Measurements from ENCODE around the gene CLIC3.

CLIC3 gene

DNA sequence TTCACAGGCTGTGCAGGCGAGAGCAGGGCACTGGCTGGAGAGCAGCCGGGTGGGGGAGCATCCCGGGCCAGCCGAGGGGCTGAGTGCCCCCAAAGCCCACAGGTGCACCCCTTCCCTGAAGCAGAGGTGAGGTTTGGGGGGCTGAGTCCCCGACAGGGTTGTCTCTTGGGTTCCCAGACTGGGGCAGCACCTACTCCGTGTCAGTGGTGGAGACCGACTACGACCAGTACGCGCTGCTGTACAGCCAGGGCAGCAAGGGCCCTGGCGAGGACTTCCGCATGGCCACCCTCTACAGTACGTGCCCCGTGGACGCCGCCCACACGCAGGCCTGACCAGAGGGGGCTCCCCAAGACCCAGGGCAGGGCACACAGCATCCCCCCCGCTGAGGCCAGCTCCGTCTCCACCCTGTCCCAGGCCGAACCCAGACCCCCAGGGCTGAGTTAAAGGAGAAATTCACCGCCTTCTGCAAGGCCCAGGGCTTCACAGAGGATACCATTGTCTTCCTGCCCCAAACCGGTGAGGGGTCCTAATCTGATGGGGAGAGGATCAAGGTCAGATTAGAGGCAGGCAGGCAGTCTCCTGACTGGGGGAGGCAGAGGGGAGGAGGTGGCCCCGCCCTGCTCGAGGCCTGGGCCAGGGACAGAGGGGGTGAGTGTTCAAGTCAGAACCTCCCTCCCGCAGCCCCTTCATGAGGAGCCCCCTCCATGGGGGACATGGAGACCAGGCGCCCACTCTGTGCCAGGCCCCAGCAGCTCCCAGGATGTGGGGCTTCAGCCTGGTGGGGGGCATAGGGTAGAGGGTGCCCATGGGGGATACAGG lies 16.4 kb downstream of the CLIC3 start:
- no peak for DNase-seq

DNA sequence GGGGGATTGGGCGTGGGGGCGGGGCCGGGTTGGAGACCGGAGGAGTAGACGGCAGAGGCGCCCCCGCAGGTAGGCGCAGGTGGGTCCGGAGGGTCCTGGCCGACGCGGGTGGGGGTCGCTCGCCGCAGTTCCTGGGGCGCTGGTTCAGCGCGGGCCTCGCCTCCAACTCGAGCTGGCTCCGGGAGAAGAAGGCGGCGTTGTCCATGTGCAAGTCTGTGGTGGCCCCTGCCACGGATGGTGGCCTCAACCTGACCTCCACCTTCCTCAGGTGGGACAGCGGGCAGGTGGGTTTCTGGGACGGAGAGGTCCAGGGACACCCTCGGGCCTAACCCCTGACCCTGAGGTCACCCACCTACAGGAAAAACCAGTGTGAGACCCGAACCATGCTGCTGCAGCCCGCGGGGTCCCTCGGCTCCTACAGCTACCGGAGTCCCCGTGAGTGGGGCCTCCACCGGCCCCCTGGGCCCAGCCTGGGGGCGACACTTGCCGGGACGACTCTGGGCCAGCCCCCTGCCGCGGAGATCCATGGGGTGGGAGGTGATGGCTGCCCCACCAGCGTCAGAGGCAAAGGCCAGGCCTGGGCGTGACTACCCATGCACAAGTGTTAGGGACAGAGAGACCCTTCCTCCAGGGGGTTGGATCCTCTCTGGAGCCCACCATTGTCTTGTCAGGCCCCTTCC lies 17.4 kb downstream of the CLIC3 start:
- no peak for DNase-seq

DNA sequence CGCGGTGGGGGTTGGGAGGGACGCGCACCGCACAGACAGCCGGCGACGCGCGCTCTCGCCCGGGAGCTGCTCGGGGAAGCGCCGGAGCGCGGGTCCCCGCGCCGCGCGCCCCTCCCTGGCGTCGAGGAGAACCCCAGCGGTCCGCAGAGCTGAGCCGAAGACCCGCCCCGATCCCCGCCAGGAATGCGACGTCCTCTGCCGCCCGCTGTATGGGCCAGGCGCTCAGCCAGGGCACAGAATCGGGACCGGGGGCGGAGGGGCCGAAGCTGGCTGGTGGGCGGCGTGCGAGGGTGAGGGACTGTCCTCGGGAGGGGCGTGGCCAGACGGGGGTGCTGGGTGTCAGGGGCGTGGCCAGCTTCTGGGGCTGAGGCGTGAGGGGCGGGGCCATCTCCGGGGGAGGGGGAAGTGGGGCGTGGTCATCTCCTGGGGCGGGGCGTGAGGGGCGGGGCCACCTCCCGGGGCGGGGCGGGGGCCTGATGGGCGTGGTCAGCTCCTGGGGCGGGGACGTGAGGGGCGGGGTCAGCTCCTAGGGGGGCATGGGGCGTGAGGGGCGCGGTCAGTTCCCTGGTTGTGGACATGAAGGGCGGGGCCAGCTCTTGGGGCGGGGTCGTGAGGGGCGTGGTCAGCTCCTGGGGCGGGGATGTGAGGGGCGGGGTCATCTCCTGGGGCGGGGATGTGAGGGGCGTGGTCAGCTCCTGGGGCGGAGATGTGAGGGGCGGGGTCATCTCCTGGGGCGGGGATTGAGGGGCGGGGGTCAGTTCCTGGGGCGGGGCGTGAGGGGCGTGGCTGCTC lies 18.1 kb downstream of the CLIC3 start:
- peak; percentile 86 for DNase-seq

DNA sequence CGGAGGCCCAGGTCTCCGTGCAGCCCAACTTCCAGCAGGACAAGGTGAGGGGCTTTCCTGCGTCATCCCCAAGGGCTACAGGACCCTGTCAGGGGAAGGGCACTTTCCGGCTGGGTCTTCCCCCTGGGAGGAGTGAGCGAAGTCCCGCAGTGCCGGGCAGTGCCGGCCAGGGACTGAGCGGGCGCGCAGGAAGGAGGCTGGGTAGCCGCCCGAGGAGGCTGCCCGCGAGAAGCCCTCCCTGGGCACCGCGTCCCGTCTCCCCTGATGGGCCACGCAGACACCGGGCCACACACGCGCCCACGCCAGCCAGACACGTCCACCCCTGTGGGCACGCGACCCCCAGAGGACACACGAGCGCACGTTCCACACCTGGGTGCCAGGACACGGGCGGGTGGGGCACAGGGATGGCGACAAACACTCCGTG lies 18.7 kb downstream of the CLIC3 start:
- DNase-seq, result no peak

DNA sequence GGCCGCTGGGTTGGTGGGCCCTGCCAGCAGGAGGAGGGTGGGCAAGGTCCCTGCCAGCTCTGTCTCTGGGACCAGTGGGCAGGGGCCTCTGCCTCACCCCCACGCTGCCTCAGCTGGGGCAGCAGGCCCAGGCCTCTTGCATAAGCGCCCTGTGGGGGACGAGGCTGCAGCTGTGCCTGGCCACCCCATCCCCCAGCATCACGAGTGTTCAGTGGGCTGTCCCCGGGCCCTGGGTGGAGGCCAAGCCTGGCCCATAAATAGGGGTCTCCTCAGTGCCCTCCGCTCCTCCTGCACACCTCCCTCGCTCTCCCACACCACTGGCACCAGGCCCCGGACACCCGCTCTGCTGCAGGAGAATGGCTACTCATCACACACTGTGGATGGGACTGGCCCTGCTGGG lies 19.1 kb downstream of the CLIC3 start, which contains the start of gene PTGDS:
Gene PTGDS, plus strand, starts transcription at position 282 of the 400 bp plus-strand sequence. Its CDS starts 75 bp downstream, at position 357.
- no peak for DNase-seq

DNA sequence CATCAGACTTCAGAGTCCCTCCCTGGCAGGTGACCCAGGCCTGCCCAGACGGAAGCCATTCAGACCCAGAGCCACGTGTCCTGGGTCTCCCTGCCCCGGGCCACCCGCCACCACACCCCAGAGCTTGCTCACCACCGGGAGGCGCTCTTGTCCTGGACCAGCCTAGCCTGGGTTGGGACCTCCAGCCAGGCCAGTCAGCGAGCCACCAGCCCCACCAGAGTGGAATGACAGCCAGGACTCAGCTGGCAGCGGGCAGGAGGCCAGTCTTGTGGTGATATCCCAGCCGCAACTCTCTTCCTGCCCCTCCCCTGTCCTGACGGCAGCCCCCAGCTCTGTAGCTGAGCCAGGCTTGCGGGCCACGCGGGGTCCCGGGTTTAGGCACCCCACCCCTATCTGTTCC lies 20.7 kb downstream of the CLIC3 start:
- peak; percentile 98 for DNase-seq

DNA sequence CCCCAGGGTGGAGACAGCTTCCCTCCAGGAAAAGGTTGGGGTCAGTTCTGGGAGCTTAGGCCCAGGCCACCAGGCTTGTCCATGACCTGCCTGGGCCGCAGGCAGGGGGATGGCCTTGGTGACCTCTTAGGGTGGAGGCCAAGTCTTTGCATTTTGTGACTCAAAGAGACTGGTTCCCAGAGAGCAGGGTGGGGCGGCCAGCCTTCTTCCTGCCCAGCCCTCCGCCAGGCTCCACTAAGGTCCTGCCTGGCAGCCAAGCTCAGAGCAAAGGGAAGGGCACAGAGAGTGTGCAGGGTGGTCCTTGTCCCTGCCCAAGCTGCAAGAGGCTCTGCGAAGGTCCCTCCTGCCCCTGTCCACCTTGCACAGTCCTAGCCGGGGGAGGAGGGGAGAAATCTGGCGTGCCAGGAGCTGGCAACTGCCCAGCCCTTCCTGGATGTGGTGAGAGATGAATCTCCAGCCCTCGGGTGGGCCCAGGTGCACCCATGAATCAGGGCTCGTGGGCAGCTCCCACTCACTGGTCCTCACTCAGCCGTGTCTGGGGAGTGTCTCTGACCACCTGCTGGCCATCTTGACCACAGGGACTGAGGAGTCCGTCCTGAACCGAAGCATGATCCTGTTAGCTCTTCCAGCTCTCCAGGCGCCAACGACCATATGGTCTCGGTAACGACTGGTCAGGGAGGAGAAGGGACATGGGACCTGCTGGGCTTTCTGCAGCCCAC lies 21.4 kb downstream of the CLIC3 start:
- peak; percentile 64 for DNase-seq

DNA sequence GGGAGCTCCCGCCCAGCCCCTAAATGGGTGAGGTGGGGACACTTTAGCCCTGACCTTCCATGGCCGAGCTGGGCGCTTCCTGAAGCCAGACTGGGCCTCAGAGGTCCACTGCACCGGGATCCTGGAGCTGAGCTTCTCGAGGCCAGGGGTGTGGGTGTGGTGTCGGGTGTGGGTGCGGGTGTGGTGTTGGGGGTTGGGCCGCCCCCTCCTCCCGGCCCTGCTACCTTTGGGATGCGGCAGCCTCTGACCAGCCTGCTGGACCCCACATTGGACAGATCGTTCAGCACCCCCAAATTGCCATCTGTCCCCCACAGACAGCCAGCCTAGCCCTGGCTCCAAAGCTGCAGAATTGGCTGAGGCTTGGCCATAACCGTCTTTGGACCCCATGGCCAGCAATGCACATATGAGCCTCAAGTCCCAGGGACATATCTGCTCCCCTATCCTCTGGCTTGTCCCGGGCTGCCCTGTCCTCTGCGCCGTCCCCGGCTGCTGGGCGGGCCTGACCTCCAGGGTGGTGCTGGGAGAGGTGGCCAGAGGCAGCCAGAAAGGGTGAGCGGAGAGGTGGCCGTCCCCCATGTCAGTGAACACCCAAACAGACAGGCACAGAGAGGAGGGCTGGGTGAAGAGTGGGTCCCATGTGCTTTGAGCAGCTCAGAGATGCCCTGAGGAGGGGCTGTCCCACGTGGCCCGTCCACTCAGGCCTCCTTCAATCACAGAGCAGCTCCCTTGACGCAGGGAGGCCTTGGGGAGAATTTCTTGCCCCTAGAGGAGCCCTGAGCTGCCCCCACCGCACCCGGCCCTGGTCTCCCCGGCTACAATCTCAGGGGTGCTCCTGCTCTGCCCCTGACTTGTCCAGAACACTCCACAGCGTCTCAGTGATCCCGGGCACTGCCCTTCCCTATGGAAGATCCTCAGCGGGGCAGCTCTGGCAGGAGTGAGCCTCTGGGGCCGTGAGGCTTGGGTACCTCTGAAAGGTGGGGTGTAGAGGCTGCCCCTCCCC lies 22.4 kb downstream of the CLIC3 start:
- no peak for DNase-seq

DNA sequence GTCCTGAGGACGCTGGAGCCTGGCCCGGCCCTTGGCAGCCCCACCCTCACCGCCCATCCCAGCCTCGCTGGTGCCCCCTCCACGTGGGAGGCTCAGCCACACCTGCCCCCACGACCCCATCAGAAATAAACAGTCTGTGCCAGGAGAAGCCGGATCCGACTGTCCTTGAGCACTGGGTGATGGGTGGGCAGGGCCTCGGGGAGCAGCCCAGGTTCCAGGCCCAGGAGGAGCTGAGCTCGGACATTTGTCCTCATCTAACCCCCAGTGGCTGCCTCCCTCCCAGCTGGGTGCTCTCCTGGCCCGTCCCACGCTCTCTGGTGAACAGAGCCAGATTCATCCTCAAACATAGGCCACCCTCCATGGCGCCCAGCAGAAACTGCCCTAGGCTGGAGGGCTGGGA lies 23.6 kb downstream of the CLIC3 start:
- no peak for DNase-seq

DNA sequence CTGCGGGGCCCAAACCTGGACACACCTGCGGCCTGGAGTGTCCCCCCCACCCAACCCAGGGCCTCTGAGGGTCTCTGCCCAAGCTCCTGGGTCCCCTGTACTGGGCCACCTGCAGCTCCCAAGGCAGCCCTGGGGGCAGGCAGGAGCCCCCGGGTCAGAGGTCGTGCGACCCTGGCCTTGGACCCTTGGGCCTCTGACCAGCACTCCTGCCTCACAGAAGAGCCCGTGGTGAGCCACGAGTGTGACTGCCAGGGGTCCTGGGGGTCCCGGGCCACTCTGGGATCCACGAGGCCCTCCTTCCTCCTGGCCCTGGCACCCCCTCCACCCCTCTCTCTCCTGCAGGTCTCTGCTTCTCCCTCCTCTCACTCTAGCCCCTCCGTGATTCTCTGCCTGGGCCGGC lies 24.0 kb downstream of the CLIC3 start:
- no peak for DNase-seq

DNA sequence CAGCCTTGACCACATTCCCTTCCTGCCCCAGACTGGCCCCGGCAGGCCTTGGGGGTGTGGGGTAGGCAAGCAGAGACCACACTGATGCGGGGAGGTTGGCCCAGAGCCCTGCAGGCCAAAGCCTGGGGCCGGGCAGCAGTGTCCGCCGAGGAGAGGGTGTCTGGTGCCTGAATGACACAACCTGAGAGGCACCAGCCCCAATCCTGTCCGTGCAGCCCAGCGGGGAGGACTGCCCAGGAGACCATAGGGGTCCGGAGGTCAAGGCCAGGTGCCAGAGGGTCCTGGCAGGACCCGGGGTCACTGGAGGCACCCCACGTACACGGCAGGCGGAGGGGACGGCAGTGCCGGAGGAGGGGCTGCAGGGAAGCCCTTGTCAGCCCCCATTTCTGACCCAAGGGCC lies 24.6 kb downstream of the CLIC3 start:
- no peak for DNase-seq

DNA sequence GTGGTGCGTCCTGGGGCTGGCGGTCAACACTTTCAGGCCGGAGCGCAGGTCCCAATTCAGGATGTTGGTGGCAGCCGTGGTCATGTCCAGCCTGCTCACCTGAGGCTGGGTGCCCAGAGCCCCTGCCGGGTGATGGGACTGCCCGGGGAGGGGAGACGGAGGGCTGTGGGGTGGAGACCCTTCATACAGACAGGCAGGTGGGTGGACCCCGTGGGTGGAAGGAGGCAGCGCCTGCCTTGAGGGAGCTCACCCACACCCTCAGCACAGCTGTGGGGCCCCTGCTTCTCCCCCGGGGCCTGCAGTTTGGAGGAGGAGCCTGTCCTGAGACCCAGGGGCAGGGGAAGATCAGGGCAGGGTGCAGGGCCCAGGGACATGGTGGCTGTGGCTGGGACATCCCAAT lies 26.0 kb downstream of the CLIC3 start:
- no peak for DNase-seq

DNA sequence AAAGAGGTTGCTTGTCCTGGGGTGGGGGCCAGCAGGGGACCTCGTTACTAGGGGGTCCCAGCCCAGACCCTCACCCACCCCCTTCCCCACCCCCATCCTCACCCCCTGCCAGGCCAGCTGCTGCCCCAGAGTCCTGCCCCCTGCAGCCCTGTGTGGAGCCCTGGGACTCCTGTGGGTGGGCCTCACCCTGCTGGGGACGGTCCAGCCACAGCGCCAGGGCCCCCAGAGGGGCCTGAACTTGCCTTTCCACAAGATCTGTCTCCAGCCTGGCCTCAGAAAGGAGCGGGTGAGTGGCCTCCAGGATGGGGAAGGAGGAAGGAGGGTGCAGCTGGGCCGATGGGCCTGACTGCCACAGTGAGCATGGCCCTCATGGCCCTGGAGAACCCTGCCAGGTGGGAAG lies 26.6 kb downstream of the CLIC3 start:
- no peak for DNase-seq

DNA sequence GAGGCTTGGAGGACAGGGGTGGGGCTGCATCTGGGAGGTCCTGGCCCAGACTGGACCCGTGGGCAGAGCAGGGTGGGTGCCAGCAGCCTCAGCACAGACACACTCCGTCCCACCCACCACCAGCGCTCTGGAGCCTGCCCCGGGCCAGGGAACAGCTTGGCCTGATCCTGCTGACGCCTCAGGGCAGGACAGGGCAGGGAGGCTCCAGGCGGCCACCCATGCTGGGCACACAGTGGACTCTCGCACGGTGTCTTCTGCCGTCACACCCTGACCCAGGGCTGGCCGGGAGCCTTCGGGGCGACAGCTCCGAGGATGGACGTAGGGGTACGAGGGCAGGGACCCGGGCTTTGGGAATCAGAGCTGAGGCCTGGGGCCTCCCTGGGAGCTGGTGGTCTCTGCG lies 27.2 kb downstream of the CLIC3 start:
- DNase-seq, result no peak

DNA sequence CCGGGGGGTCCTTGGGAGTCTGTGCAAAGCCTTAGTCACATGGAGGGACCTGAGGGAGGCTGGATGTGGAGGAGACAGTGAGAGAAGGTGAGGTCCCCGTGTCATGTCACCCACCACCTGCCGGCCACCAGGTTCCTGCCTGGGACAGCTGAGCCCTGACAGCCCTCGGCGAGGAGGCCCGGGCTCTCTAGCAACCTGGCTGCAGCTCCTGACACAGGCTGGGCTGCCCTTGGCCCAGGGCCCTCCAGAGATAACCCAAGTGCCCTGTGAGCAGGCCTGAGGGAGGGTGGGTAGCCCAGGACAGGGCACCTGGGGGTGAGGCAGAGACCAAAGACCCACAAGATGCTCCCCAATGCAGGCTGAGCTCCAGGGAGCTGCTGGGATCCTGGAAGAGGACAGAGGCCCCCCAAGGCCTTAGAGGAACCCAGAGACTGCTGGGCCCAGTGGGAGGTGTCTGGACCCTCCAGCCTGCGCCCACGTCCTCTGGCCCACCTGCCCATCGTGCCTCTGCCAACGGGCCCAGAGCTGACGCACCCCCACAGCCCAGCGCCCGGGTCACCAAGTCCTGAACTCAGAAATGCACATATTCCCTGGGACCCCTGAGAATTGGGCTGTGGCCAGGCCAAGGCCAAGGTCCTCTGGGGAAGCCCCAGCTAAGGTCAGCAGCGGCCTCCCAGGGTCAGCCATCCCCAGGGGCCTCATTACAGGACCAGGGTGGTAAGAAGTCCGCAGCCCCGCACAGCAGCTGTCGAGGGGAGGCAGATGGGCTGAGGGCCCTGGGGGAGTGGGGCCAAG lies 27.8 kb downstream of the CLIC3 start:
- DNase-seq, result no peak

DNA sequence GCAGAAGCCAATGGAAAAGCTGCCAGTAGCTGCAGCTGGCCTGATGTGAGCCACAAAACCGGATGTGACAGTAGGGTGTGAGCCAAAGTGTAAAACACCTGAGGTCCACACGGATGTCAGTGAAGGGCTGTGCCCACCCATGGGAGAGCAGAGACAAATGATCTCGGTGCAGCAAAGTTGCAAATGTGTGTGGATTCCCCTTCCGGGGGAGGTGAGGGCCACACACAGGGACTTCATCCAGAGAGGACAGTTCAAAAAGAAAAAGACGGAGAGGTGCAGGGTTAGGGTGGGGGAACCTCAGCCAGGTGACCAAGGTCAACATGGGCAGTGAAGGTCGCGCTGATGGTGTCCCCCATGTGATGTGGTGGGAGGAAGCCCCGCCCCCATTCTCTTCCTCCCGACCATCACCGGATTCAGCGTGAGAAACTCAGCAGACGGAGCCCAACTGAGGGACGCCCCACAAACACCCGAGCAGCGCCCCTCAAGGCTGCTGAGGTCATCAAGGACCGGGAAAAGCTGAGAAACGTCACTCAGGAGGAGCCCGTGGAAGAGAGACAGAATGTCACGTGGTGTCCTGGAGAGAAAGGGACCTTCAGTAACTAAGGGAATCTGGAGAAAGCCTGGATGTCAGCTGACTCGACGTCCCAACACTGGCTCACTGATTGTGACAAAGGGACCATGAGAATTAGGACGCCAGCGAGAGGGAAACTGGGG lies 30.4 kb downstream of the CLIC3 start:
- DNase-seq, result no peak

DNA sequence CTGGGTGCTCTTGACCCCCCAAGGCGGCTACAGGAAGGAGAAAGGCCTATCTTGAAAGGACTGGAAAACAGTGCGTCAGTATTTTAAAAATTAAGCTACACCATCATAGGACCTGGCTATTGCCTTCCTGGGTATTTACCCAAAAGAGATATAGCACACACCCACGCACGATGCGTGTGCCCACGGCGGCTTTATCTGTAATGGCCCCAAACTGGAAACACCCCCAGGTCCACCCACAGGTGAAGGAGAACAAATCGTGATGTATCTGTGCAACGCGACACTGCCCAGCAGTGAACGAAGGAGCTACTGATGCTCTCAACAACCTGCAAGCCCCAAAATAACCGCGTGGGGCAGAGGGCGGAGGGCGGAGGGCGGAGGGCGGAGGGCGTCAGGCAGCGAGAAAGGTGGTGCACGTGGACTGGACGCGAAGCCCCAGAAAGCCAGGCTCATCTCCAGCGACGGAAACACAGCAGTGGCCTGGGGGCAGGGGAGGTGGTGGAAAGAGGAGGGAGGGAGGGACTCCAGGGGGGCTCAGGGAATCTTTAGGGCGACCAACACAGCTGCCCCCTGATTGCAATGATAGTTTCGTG lies 31.4 kb downstream of the CLIC3 start:
- no peak for DNase-seq

DNA sequence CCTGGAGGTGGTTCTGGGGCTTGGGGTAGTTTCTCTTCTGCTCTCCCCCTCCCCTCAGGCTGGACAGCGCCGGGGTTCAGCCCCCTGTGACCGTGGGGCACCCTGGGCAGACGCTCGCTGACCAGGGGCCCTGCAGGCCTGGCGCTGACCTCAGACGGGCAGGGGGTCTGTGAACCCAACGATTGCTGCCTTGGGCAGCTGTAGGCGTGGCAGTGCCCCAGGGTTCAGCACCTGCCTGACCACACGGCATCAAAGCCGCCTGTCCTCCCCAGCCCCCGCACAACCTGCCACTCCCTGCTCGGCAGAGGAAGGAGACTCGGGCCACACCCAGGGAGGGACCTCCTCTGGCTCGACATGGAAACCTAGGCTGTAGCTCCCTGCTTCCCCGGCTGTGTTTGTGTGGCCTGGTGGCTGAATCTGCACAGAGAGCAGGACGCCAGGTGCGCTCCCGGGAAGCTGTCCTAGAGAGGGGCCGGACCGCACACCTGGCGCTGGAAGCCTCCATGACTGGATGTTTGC lies 32.1 kb downstream of the CLIC3 start:
- DNase-seq, result peak; percentile 68

DNA sequence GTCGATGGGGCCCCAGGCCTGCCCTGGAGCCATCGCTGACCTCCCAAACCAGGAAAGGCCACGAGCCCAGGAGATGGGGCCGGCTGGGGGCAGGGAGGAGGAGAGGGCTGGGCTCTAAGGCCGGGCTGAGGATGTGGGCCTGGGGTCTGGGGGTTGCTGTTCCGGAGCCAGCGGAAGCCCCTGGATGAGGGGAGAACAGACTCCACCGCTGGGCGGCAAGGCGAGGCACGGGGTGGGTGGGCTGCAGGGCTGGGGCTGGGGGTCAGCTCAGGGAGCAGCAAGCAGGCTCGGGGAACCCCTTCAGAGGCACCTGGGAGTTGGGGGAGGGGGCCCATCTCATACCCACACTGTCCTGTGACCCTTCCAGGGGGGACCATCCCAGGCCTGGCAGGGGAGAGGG lies 32.6 kb downstream of the CLIC3 start:
- DNase-seq, result no peak

Data from hematopoietic multipotent progenitor cell treated with erythropoietin and hydrocortisone succinate and interleukin-3 and kit ligand, for 4 days (in vitro differentiated cells).